Stimulated activated naive CD8-positive, alpha-beta T cell treated with anti-CD3 and anti-CD28 coated beads, Interleukin-15, Interleukin-2, amounts not matched to agents 100 ng/mL and 50 ng/mL, for 24 hours (primary cell): Measurements from ENCODE around the gene NFIB.

Source experiments
- H3K27ac Mint-ChIP-seq: one replicate; pipeline ENCODE4 v1.8.0; 2021; ENCODE audit warnings: mild to moderate bottlenecking, mixed read lengths
- H3K27me3 Mint-ChIP-seq: one replicate; pipeline ENCODE4 v1.8.0; 2021; ENCODE audit warnings: mixed read lengths
- H3K36me3 Mint-ChIP-seq: one replicate; pipeline ENCODE4 v1.8.0; 2021; ENCODE audit warnings: low read depth, mixed read lengths
- H3K4me1 Mint-ChIP-seq: one replicate; pipeline ENCODE4 v1.8.0; 2021; ENCODE audit warnings: low read depth, mixed read lengths
- H3K4me3 Mint-ChIP-seq: one replicate; pipeline ENCODE4 v1.8.0; 2021; ENCODE audit warnings: mild to moderate bottlenecking, mixed read lengths
- H3K9me3 Mint-ChIP-seq: one replicate; pipeline ENCODE4 v1.8.0; 2021; ENCODE audit warnings: mixed read lengths

The NFIB gene

DNA sequence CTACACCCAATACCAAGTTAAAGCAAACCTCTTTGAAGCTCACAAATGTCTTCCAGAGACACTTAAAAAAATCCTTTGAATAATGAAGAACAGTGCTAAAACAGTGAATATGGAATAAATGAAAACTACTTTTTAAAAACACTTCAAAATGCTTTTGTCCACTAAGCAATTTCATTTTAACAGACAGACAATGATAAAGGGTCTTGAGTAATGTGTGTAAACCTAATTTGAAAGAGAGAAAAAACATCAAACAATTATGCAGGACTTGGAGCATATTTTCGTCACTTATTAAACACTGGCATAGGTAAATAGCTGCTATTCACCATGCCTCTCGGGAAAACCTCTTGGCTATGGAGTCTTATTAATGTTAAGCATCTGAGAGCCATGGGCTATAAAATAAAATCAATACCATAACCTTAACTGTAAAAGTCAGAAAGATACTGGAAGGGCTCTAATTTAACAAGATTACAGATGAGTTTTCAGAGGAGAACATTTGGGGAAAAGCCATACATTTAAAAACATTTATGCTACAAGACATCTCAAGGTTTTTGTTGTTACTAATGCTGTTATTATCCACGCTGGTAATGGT, 177.8 kb downstream of the NFIB start:
- Mint-ChIP-seq H3K4me1 (no peaks in the 10 kb centered on the region), H3K36me3 (no peaks in the 10 kb centered on the region), H3K27ac (no peak overlapping the region), H3K4me3 (no peak overlapping the region), H3K9me3 (no peaks in the 10 kb centered on the region), H3K27me3 (no peaks in the 10 kb centered on the region)

- Mint-ChIP-seq H3K9me3 (no peaks in the 10 kb centered on the region), H3K27ac (no peak overlapping the region), H3K36me3 (no peaks in the 10 kb centered on the region), H3K27me3 (no peaks in the 10 kb centered on the region), H3K4me1 (no peaks in the 10 kb centered on the region), H3K4me3 (no peak overlapping the region)
Measured at GRCh38 chr9:14135421-14135820, 178.5 kb downstream of the NFIB start.

DNA sequence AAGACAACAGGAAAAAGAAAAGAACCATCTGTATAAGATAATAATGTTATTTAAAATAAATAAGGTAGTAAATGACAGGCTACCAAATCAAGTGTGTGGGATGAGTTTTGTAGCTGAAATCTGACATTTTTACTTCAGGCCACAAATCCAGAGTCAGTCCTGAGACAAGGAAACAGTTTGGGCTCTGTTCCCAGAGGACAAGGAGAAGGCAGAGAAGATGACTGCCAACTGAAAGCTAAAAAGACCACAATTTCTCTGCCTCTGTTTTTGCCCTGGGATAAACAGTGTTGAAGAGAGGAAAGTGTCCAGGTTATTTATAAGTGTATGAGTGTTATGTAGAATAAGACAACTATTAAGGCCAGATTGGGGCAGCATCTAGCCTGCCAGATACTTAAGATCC, 180.5 kb downstream of the NFIB start:
- Mint-ChIP-seq H3K4me3 (no peak overlapping the region), H3K9me3 (no peaks in the 10 kb centered on the region), H3K36me3 (no peaks in the 10 kb centered on the region), H3K4me1 (no peaks in the 10 kb centered on the region), H3K27ac (no peak overlapping the region), H3K27me3 (no peaks in the 10 kb centered on the region)

DNA sequence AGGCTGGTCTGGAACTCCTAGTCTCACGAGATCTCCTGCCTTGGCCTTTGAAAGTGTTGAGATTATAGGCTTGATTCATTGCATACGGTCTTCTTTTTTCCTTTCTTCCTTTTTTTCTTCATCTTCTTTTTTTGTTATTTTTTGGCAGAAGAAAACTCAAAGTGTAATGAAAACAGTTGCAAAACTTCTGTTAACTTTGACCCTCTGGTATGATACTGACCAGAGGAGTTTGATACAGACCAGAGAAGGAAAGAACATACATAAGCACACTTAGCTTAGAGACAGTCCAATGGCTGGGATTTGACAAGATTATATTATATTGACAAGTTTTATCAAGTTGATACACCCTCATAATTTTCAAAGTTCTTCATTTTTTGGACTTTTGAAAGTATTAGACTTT, 181.2 kb downstream of the NFIB start:
- no peaks in the 10 kb centered on the region for H3K4me1 Mint-ChIP-seq

DNA sequence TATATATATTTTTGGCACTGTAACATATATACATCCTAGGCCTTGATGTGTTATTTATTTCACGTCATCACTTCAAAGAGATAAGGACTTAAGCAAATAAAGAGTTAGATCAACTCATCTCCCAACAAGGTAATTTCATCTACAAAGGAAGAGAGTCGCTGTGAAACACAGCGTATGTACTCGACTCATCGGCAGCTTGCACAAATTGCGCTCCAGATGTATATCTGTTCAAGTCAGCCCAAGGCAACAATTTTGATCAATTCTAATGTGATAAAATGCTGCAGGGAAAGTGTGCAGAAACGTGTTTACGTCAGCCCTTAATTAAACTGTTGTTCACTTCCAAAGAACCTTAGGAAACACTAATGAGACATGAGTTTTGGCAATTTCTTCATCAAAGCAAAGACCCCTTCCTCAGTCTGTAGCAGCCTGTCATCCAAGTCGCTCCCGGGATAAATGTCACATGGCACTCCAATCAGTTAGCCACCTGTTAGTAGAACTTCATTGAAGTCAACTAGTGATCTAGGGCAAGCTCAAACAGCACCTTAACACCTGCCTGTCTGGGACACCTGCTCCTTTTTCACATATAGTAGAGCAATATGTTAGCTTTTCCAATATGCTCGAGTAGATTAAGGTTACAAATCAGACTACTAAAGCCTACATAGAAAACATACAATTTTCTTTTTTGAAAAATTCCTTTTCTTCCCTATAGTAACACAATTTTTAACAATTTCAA, 182.4 kb downstream of the NFIB start:
- Mint-ChIP-seq H3K36me3 (no peaks in the 10 kb centered on the region), H3K27me3 (no peaks in the 10 kb centered on the region), H3K4me3 (no peak overlapping the region), H3K27ac (no peak overlapping the region), H3K9me3 (no peaks in the 10 kb centered on the region), H3K4me1 (no peaks in the 10 kb centered on the region)

More for the DNA sequence above, 181.2 kb downstream of the NFIB start:
- H3K27me3 Mint-ChIP-seq: no peaks in the 10 kb centered on the region
- no peaks in the 10 kb centered on the region for H3K9me3 Mint-ChIP-seq
- H3K36me3 Mint-ChIP-seq: no peaks in the 10 kb centered on the region
- H3K27ac Mint-ChIP-seq: no peak overlapping the region
- no peak overlapping the region for H3K4me3 Mint-ChIP-seq

DNA sequence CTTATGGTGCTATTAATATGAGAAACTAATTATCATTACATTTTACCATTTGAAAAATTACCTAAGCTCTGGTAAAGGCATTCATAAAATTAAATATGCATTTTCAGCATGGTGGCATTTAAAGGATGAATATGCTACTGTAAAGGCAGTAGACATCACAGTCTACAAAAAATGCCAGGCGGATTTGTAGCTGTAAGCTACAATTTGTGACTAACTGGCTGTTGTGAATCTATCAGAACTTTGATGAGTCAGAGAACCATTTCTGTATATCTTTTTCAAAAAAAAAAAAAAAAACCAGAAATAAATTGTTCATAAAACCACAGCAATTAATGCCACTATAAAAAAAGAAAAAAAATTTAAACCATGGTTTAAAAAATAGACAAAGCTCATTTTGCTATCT, 186.3 kb downstream of the NFIB start:
- peaks cover 5% of the 10 kb centered on the region for H3K9me3 Mint-ChIP-seq
- no peaks in the 10 kb centered on the region for H3K4me1 Mint-ChIP-seq
- no peaks in the 10 kb centered on the region for H3K27me3 Mint-ChIP-seq
- H3K4me3 Mint-ChIP-seq: no peak overlapping the region
- H3K27ac Mint-ChIP-seq: no peak overlapping the region
- H3K36me3 Mint-ChIP-seq: no peaks in the 10 kb centered on the region

- Mint-ChIP-seq H3K9me3 (peaks cover 7% of the 10 kb centered on the region), H3K27ac (no peak overlapping the region), H3K27me3 (no peaks in the 10 kb centered on the region), H3K36me3 (no peaks in the 10 kb centered on the region), H3K4me3 (no peak overlapping the region), H3K4me1 (no peaks in the 10 kb centered on the region)
Measured at GRCh38 chr9:14119694-14120514, 194.0 kb downstream of the NFIB start.

DNA sequence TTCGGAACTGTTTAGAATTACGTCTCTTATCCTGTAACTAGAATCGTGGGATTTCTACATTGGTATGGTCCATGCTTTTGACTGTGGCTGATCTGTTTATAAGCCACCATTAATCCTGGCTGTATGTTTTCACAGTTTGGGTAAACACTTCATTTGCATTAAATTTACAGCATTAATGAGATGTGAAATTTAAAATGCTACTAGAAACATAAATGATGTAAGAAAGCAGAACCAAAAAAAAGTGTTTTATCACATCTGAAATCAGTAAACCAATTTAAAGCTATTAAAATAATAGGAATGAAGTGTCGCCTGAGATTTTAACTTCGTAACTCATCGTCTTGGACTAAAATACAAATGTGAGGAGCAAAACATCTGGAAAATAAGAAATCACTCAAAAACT, 201.7 kb downstream of the NFIB start:
- Mint-ChIP-seq H3K36me3 (no peaks in the 10 kb centered on the region), H3K9me3 (peaks cover 9% of the 10 kb centered on the region), H3K27me3 (no peaks in the 10 kb centered on the region)

DNA sequence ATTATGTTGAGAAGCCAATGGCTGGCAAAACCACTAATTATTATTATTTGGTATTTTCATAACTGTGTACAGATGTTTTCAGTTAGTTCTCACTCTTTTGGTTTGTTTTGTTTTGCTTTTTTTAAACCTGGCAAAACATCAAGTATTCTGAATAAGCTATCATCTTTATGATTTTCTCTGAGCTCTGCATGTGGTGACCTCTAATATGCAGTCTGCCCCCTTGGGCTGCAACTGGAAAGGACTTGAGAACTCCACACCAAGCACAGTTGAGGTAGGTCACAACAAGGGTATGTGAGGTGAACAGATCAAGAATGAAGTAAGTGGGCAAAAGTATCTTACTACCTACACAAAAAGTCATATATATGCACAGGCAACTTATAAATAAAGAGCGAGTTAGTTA, 202.2 kb downstream of the NFIB start:
- Mint-ChIP-seq H3K4me3 (no peak overlapping the region), H3K27ac (no peak overlapping the region), H3K36me3 (no peaks in the 10 kb centered on the region), H3K9me3 (peaks cover 7% of the 10 kb centered on the region), H3K27me3 (no peaks in the 10 kb centered on the region), H3K4me1 (no peaks in the 10 kb centered on the region)

More for the DNA sequence above, 201.7 kb downstream of the NFIB start:
- no peaks in the 10 kb centered on the region for H3K4me1 Mint-ChIP-seq
- H3K27ac Mint-ChIP-seq: no peak overlapping the region
- no peak overlapping the region for H3K4me3 Mint-ChIP-seq

DNA sequence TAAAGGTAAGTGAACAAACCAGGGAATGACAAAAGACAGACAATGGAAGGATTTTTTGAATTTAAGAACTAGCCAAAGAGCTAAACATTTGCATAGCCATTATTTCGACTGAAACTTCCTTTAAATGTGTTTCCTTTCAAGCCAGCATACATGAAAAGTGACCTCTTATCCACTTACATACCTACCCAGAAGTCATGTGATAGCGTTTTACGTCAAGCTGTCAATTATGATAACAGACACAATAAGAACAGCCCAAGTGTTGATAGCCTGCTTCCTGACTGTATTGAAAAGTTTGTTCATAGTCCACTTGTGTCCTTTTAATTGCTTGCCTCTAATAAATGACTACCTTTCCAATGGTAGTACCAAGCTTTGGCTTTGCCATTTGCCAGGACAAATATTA, 206.0 kb downstream of the NFIB start:
- Mint-ChIP-seq H3K27me3 (no peaks in the 10 kb centered on the region), H3K4me3 (no peak overlapping the region), H3K36me3 (no peaks in the 10 kb centered on the region), H3K9me3 (peaks cover 5% of the 10 kb centered on the region), H3K27ac (no peak overlapping the region), H3K4me1 (no peaks in the 10 kb centered on the region)

DNA sequence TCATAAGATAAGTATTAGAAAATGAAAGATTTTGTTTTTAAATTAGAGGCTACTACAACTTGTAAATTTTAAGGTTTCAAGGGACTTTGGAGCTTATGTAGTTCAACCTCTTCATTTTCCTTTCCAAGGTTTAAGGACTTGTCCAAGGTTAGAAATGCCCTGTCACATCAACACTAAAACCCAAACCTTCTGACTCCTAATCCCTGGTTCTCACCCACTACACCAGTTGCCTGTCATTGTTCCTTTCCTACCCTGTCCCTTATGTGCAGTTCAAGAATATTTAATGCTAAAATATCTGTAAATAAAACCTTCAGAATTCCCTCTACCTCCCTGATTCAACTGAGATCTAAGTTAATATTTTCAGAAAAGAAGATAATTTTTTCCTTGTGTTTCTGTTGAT, 206.4 kb downstream of the NFIB start:
- H3K4me3 Mint-ChIP-seq: no peak overlapping the region
- H3K27me3 Mint-ChIP-seq: no peaks in the 10 kb centered on the region
- peaks cover 1% of the 10 kb centered on the region for H3K9me3 Mint-ChIP-seq
- no peaks in the 10 kb centered on the region for H3K4me1 Mint-ChIP-seq
- no peaks in the 10 kb centered on the region for H3K36me3 Mint-ChIP-seq
- H3K27ac Mint-ChIP-seq: no peak overlapping the region

DNA sequence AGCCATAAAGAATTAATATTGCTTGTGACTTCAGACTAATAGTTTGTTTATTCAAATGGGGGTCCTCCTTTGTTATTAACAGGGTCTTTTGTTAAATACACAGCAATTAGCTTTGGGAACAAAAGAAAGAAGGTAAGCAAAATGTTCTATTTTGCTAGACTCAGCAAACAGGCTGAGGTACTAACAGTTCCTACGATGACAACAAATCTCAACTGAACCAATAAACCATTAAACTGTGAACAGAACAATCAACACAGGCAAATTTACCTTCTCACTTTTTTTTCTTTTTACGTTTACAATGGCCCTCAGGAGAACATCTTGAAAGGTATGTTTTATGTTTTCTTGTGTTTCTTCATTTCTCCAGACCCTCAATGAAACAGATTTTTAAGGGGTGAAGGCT, 207.2 kb downstream of the NFIB start:
- no peaks in the 10 kb centered on the region for H3K27me3 Mint-ChIP-seq
- H3K27ac Mint-ChIP-seq: no peak overlapping the region
- H3K36me3 Mint-ChIP-seq: no peaks in the 10 kb centered on the region
- no peak overlapping the region for H3K4me3 Mint-ChIP-seq
- no peaks in the 10 kb centered on the region for H3K9me3 Mint-ChIP-seq
- no peaks in the 10 kb centered on the region for H3K4me1 Mint-ChIP-seq

- Mint-ChIP-seq H3K27ac (no peak overlapping the region), H3K9me3 (no peaks in the 10 kb centered on the region), H3K4me3 (no peak overlapping the region), H3K27me3 (no peaks in the 10 kb centered on the region), H3K36me3 (no peaks in the 10 kb centered on the region), H3K4me1 (no peaks in the 10 kb centered on the region)
Measured at GRCh38 chr9:14104496-14104895, 209.4 kb downstream of the NFIB start.

- H3K27me3 Mint-ChIP-seq: no peaks in the 10 kb centered on the region
- no peak overlapping the region for H3K27ac Mint-ChIP-seq
- no peaks in the 10 kb centered on the region for H3K4me1 Mint-ChIP-seq
- no peaks in the 10 kb centered on the region for H3K36me3 Mint-ChIP-seq
- H3K9me3 Mint-ChIP-seq: no peaks in the 10 kb centered on the region
- H3K4me3 Mint-ChIP-seq: no peak overlapping the region
Measured at GRCh38 chr9:14103115-14103514, 210.8 kb downstream of the NFIB start.

GRCh38 chr9:14099737-14100136, 214.2 kb downstream of the NFIB start:
- Mint-ChIP-seq H3K36me3 (no peaks in the 10 kb centered on the region), H3K27ac (no peak overlapping the region), H3K4me1 (no peaks in the 10 kb centered on the region), H3K9me3 (no peaks in the 10 kb centered on the region), H3K4me3 (no peak overlapping the region), H3K27me3 (no peaks in the 10 kb centered on the region)
